IMR-90 (cell line): ENCODE results near the gene AGAP1.

Experiments used
- BHLHE40 ChIP-seq: fragments of 150-350 bp; IDR thresholded peaks from 2 replicates; pipeline ENCODE4 v1.6.1; 2016; ENCODE audit warnings: mild to moderate bottlenecking, low read depth, low read length
- CEBPB ChIP-seq: IDR thresholded peaks from 2 replicates; pipeline ENCODE4 v1.6.1; 2012; ENCODE audit warnings: low read depth, low read length, improper control_type of control experiment
- CHD1 ChIP-seq: IDR thresholded peaks from 2 replicates; pipeline ENCODE4 v1.6.1; 2012; ENCODE audit warnings: low read depth, low read length, improper control_type of control experiment
- CTCF ChIP-seq: conservative IDR thresholded peaks from 2 replicates; pipeline ENCODE4 v1.5.1; 2012; ENCODE audit warnings: mild to moderate bottlenecking, low read depth, low read length, improper control_type of control experiment
- MAFK ChIP-seq: IDR thresholded peaks from 2 replicates; pipeline ENCODE4 v1.6.1; 2012; ENCODE audit warnings: low read depth, low read length, improper control_type of control experiment
- MAZ ChIP-seq: IDR thresholded peaks from 2 replicates; pipeline ENCODE4 v1.6.1; 2012; ENCODE audit warnings: low read depth, mild to moderate bottlenecking, low read length, improper control_type of control experiment, moderate library complexity, borderline replicate concordance
- POLR2A ChIP-seq: IDR thresholded peaks from 2 replicates; pipeline ENCODE4 v1.6.1; 2012; ENCODE audit warnings: mild to moderate bottlenecking, low read depth, low read length
- RAD21 ChIP-seq: IDR thresholded peaks from 2 replicates; pipeline ENCODE4 v1.6.1; 2012; ENCODE audit warnings: low read length, improper control_type of control experiment
- RCOR1 ChIP-seq: IDR thresholded peaks from 2 replicates; pipeline ENCODE4 v1.6.1; 2012; ENCODE audit warnings: mild to moderate bottlenecking, low read length, improper control_type of control experiment; ENCODE audit not compliant: insufficient replicate concordance
- RFX5 ChIP-seq: IDR thresholded peaks from 2 replicates; pipeline ENCODE4 v1.8.0; 2012; ENCODE audit warnings: low read depth, mild to moderate bottlenecking, low read length, moderate library complexity
- SMC3 ChIP-seq: fragments of 150-350 bp; IDR thresholded peaks from 2 replicates; pipeline ENCODE4 v1.6.1; 2016; ENCODE audit warnings: low read depth, mild to moderate bottlenecking, antibody characterized with exemption, low read length, moderate library complexity
- USF2 ChIP-seq: fragments of 150-350 bp; IDR thresholded peaks from 2 replicates; pipeline ENCODE4 v1.6.1; 2017; ENCODE audit warnings: mild to moderate bottlenecking, antibody characterized with exemption, low read length, low read depth

GRCh38 chr2:235544689-235544969 lies 50.8 kb downstream of the AGAP1 start:
- TF ChIP-seq CEBPB (no peak), POLR2A (no peak), CTCF (no peak), RFX5 (no peak), RAD21 (no peak), RCOR1 (no peak), MAZ (no peak), USF2 (no peak), SMC3 (no peak), MAFK (no peak), CHD1 (no peak), BHLHE40 (no peak)
